ENCODE measurements around the gene TBC1D17. TPM values are rescaled to one million over a fixed set of nuclear protein-coding genes. Genes with fewer than 3 reads are reported as not detected.

The TBC1D17 gene
- polyA plus RNA-seq, 3 donors: 3.1 to 48.2 (median 4.5) TPM

- H2AFZ ChIP-seq (ENCODE audit: insufficient read depth, low read depth, low read length, poor library complexity, severe bottlenecking): peak overlapping the region; percentile 88
- peaks cover 29% of the 10 kb centered on the region for H3K4me1 Mint-ChIP-seq
Observed at GRCh38 chr19:49875857-49876421, 1.6 kb upstream of the TBC1D17 start.

More at GRCh38 chr19:49875857-49876421, 1.6 kb upstream of the TBC1D17 start:
- Histone ChIP-seq H3K27ac (ENCODE audit: low read depth in 1 of 2, low read length in 2 of 2) (peak overlapping the region; percentile 90 to 95), H3K9ac (ENCODE audit: insufficient read depth, low read length, poor library complexity, severe bottlenecking) (peak overlapping the region; percentile 89), H3K4me3 (replicated peaks in 1 of 3; ENCODE audit: low read depth in 2 of 3, low read length in 3 of 3) (peak overlapping the region; percentile 66 to 94 (median 88)), H3K9me3 (replicated peaks in 1 of 2; ENCODE audit: control insufficient read depth in 1 of 2, insufficient read depth in 1 of 2, low read length in 2 of 2) (no peaks in the 10 kb centered on the region), H3K36me3 (replicated peaks in 1 of 2; ENCODE audit: control insufficient read depth in 1 of 2, insufficient read depth in 2 of 2, low read length in 2 of 2) (peaks cover 11 to 16% of the 10 kb centered on the region in 2 donors), H3K4me2 (replicated peaks; ENCODE audit: extremely low read depth, low read length, poor library complexity, severe bottlenecking) (peak overlapping the region; percentile 98), H3K27me3 (ENCODE audit: control insufficient read depth in 2 of 2, insufficient read depth in 2 of 2, low read length in 2 of 2) (no peaks in the 10 kb centered on the region), H3K79me2 (ENCODE audit: insufficient read depth, low read length) (peaks cover 37% of the 10 kb centered on the region), H3K4me1 (ENCODE audit: control insufficient read depth in 1 of 2, insufficient read depth in 2 of 2, low read length in 2 of 2) (peaks cover 25 to 30% of the 10 kb centered on the region in 2 donors), H4K20me1 (ENCODE audit: insufficient read depth, low read length) (peaks cover 23% of the 10 kb centered on the region)
- DNase-seq: peak; percentile 29 to 55 (median 49)
- H3K36me3 Mint-ChIP-seq: peaks cover 32 to 50% of the 10 kb centered on the region in 2 donors
- H3K27me3 Mint-ChIP-seq (ENCODE audit: low read depth in 3 of 3): no peaks in the 10 kb centered on the region
- no peak overlapping the region for H3K27ac Mint-ChIP-seq
- no peak for TF ChIP-seq CTCF (IDR thresholded peaks at IDR 0.05)
- H3K9me3 Mint-ChIP-seq: peaks cover 0 to 3% (median 0%) of the 10 kb centered on the region in 7 donors
- under 1% methylated on average over 25 of the region's 28 CpGs for WGBS (ENCODE audit: insufficient coverage)
- no peak overlapping the region for H3K4me3 Mint-ChIP-seq
- intact Hi-C loops (cut with micrococcal nuclease): loop anchor here (2.0 to 5.0 kb wide), 5 partner anchors 53 to 235 kb away; partner anchors contain the start of genes ATF5 (in 1 of the 2), FUZ (in 1 of the 2), NUP62 (in 1 of the 2) and PRMT1 (in 1 of the 2)
